H9 (cell line): ENCODE measurements around the gene GNAS-AS1. TPM values are rescaled to one million over a fixed set of nuclear protein-coding genes. Genes with fewer than 3 reads are reported as not detected.

Source experiments
- DNase-seq: peaks from one replicate; pipeline ENCODE4 v3.0.0-alpha.2; 2017
- H2AFZ ChIP-seq: one replicate; pipeline ENCODE4 v1.6.1; 2013; ENCODE audit warnings: mild to moderate bottlenecking, low read length, control low read depth, moderate library complexity
- H2AK5ac ChIP-seq: 2 replicates; pipeline ENCODE4 v1.6.1; 2013; ENCODE audit warnings: low read length, control low read depth, mixed read lengths; ENCODE audit not compliant: insufficient read length
- H2BK120ac ChIP-seq: one replicate; pipeline ENCODE4 v1.6.1; 2013; ENCODE audit warnings: low read depth, mild to moderate bottlenecking, low read length, control low read depth, inconsistent platforms; ENCODE audit not compliant: poor library complexity, severe bottlenecking
- H2BK12ac ChIP-seq: 2 replicates; pipeline ENCODE4 v1.6.1; 2013; ENCODE audit warnings: low read length, control low read depth, mixed read lengths, low read depth; ENCODE audit not compliant: insufficient read length
- H2BK15ac ChIP-seq: 2 replicates; pipeline ENCODE4 v1.6.1; 2013; ENCODE audit warnings: low read depth, low read length, control low read depth
- H2BK20ac ChIP-seq: one replicate; pipeline ENCODE4 v1.6.1; 2013; ENCODE audit warnings: low read depth, mild to moderate bottlenecking, low read length, control low read depth, inconsistent platforms; ENCODE audit not compliant: poor library complexity, severe bottlenecking
- H2BK5ac ChIP-seq: 2 replicates; pipeline ENCODE4 v1.6.1; 2013; ENCODE audit warnings: low read length, control low read depth, mixed read lengths; ENCODE audit not compliant: insufficient read length
- H3K14ac ChIP-seq: 2 replicates; pipeline ENCODE4 v1.6.1; 2013; ENCODE audit warnings: low read length, control low read depth; ENCODE audit not compliant: insufficient read depth
- H3K18ac ChIP-seq: 2 replicates; pipeline ENCODE4 v1.6.1; 2013; ENCODE audit warnings: low read depth, mild to moderate bottlenecking, mixed read lengths, low read length, control low read depth; ENCODE audit not compliant: insufficient read length
- H3K23ac ChIP-seq: 2 replicates; pipeline ENCODE4 v1.6.1; 2013; ENCODE audit warnings: low read length, control low read depth, mixed read lengths, low read depth; ENCODE audit not compliant: insufficient read length
- H3K23me2 ChIP-seq: 2 replicates; pipeline ENCODE4 v1.6.1; 2013; ENCODE audit warnings: low read depth, mild to moderate bottlenecking, mixed read lengths, low read length, control low read depth; ENCODE audit not compliant: insufficient read length, poor library complexity, severe bottlenecking
- H3K27ac ChIP-seq: 2 replicates; pipeline ENCODE4 v1.5.1; 2013; ENCODE audit warnings: low read length, control low read depth, mixed read lengths, low read depth; ENCODE audit not compliant: insufficient read length
- H3K27me3 ChIP-seq: 2 replicates; pipeline ENCODE4 v1.6.1; 2013; ENCODE audit warnings: low read length, control low read depth, inconsistent platforms; ENCODE audit not compliant: insufficient read depth
- H3K4ac ChIP-seq: 2 replicates; pipeline ENCODE4 v1.6.1; 2013; ENCODE audit warnings: low read depth, mild to moderate bottlenecking, control low read depth, inconsistent platforms, low read length, moderate library complexity
- H3K4me1 ChIP-seq: 2 replicates; pipeline ENCODE4 v1.6.1; 2013; ENCODE audit warnings: low read length, control low read depth, inconsistent platforms; ENCODE audit not compliant: insufficient read depth
- H3K4me2 ChIP-seq: 2 replicates; pipeline ENCODE4 v1.6.1; 2013; ENCODE audit warnings: low read length, control low read depth, mixed read lengths; ENCODE audit not compliant: insufficient read length, insufficient read depth
- H3K56ac ChIP-seq: 2 replicates; pipeline ENCODE4 v1.6.1; 2013; ENCODE audit warnings: low read depth, mild to moderate bottlenecking, mixed read lengths, low read length, control low read depth; ENCODE audit not compliant: insufficient read length
- H3K79me1 ChIP-seq: 2 replicates; pipeline ENCODE4 v1.6.1; 2013; ENCODE audit warnings: low read depth, mild to moderate bottlenecking, moderate library complexity, low read length, control low read depth, inconsistent platforms; ENCODE audit not compliant: insufficient read depth, poor library complexity, severe bottlenecking
- H3K79me2 ChIP-seq: 2 replicates; pipeline ENCODE4 v1.6.1; 2013; ENCODE audit warnings: low read length, control low read depth, inconsistent platforms; ENCODE audit not compliant: insufficient read depth
- H3K9ac ChIP-seq: 2 replicates; pipeline ENCODE4 v1.6.1; 2013; ENCODE audit warnings: low read length, control low read depth, mixed read lengths; ENCODE audit not compliant: insufficient read length; ENCODE audit errors: extremely low read depth
- H3K9me3 ChIP-seq: one replicate; pipeline ENCODE4 v1.6.1; 2013; ENCODE audit warnings: low read depth, low read length, inconsistent platforms; ENCODE audit not compliant: control insufficient read depth
- H3T11ph ChIP-seq: one replicate; pipeline ENCODE4 v1.6.1; 2013; ENCODE audit warnings: mild to moderate bottlenecking, low read length, control low read depth, inconsistent platforms
- H4K20me1 ChIP-seq: one replicate; pipeline ENCODE4 v1.6.1; 2013; ENCODE audit not compliant: control insufficient read depth, insufficient read length, insufficient read depth
- H4K5ac ChIP-seq: 2 replicates; pipeline ENCODE4 v1.6.1; 2013; ENCODE audit warnings: low read depth, mild to moderate bottlenecking, mixed read lengths, low read length, control low read depth; ENCODE audit not compliant: insufficient read length
- H4K8ac ChIP-seq: replicated peaks from 2 replicates; pipeline ENCODE4 v1.6.1; 2013; ENCODE audit warnings: low read length, control low read depth, mixed read lengths, low read depth; ENCODE audit not compliant: insufficient read length
- H4K91ac ChIP-seq: 2 replicates; pipeline ENCODE4 v1.6.1; 2013; ENCODE audit warnings: low read depth, mild to moderate bottlenecking, moderate library complexity, mixed read lengths, low read length, control low read depth; ENCODE audit not compliant: insufficient read length
- H3K27ac Mint-ChIP-seq, 3 experiments: 2 replicates in 2 of 3; 3 replicates in 1 of 3; pipeline ENCODE4 v1.8.0; 2020 to 2021; ENCODE audit warnings: mixed read lengths in 3 of 3, mild to moderate bottlenecking in 1 of 3, moderate library complexity in 1 of 3
- H3K27me3 Mint-ChIP-seq: 2 replicates; pipeline ENCODE4 v1.8.0; 2021; ENCODE audit warnings: low read depth, mild to moderate bottlenecking, moderate library complexity, mixed read lengths
- H3K36me3 Mint-ChIP-seq, 3 experiments: 2 replicates in 2 of 3; 3 replicates in 1 of 3; pipeline ENCODE4 v1.8.0; 2020 to 2021; ENCODE audit warnings: low read depth in 3 of 3, mixed read lengths in 3 of 3; ENCODE audit not compliant: insufficient read depth in 1 of 3
- H3K4me1 Mint-ChIP-seq, 2 experiments: 2 replicates each; pipeline ENCODE4 v1.8.0; 2020; ENCODE audit warnings: mixed read lengths in 2 of 2
- H3K4me3 Mint-ChIP-seq, 2 experiments: 2 replicates in 1 of 2; 3 replicates in 1 of 2; pipeline ENCODE4 v1.8.0; 2020 to 2021; ENCODE audit warnings: mild to moderate bottlenecking in 2 of 2, mixed read lengths in 2 of 2, moderate library complexity in 1 of 2
- H3K9me3 Mint-ChIP-seq, 2 experiments: 2 replicates in 1 of 2; 3 replicates in 1 of 2; pipeline ENCODE4 v1.8.0; 2020; ENCODE audit warnings: mild to moderate bottlenecking in 2 of 2, mixed read lengths in 2 of 2, moderate library complexity in 1 of 2
- CTCF ChIP-seq: fragments of 200-600 bp; sonication (generic); conservative IDR thresholded peaks from 3 replicates; pipeline ENCODE4 v1.8.0; 2021; ENCODE audit warnings: antibody characterized with exemption, mild to moderate bottlenecking
- WGBS: extraction: QIAGEN DNeasy Blood & Tissue Kit; methylation state at CpG from one replicate; pipeline ENCODE4 v1.1.7; 2013; ENCODE audit warnings: missing lambda C conversion rate, low lambda C conversion rate, mixed read lengths; ENCODE audit not compliant: insufficient read length; ENCODE audit errors: extremely low coverage; 5-methylcytosine and 5-hydroxymethylcytosine counted together
- total RNA-seq: library from RNA; stranded (reverse); gene quantifications from 2 replicates; pipeline ENCODE4 v1.2.1, GENCODE V29; 2021

The GNAS-AS1 gene
- total RNA-seq, 1 experiment from 2014 or later = 11.3 TPM

GRCh38 chr20:58854638-58855471 is 4.2 kb upstream of the GNAS-AS1 start:
- no CpG with 5 or more reads among the region's 75 CpGs for WGBS
- peaks cover 6% of the 10 kb centered on the region; the same call in 1 of the 2 replicates for H3K79me2 ChIP-seq
- no peak overlapping the region for H3K4ac ChIP-seq
- Mint-ChIP-seq H3K4me1 (peaks cover 29 to 42% of the 10 kb centered on the region in 2 experiments), H3K27me3 (peaks cover 90% of the 10 kb centered on the region), H3K4me3 (peak overlapping the region; percentile 48 to 75), H3K9me3 (peaks cover 8 to 19% of the 10 kb centered on the region in 2 experiments; a peak in 4 of 5 replicates), H3K27ac (no peak overlapping the region; a peak in 1 of 7 replicates), H3K36me3 (peaks cover 6 to 25% (median 14%) of the 10 kb centered on the region in 3 experiments)
- H3K56ac ChIP-seq = no peak overlapping the region
- H3K27ac ChIP-seq = no peak overlapping the region
- no peaks in the 10 kb centered on the region for H4K20me1 ChIP-seq
- no peak overlapping the region for H2BK120ac ChIP-seq
- no peak overlapping the region for H2BK12ac ChIP-seq
- H3K18ac ChIP-seq = no peak overlapping the region
- peaks cover 35% of the 10 kb centered on the region; the same call in 1 of the 2 replicates for H3K27me3 ChIP-seq
- peaks cover 31% of the 10 kb centered on the region for H3K23me2 ChIP-seq
- H2AFZ ChIP-seq = no peak overlapping the region
- H4K8ac ChIP-seq = no peak overlapping the region
- peak; percentile 42 for DNase-seq
- no peak overlapping the region for H2AK5ac ChIP-seq
- no peak overlapping the region for H4K91ac ChIP-seq
- no peak overlapping the region for H3K14ac ChIP-seq
- H2BK20ac ChIP-seq = no peak overlapping the region
- H3T11ph ChIP-seq = no peak overlapping the region
- H3K9me3 ChIP-seq = no peaks in the 10 kb centered on the region
- peak overlapping the region; percentile 54 for H3K4me2 ChIP-seq
- H4K5ac ChIP-seq = no peak overlapping the region
- H2BK15ac ChIP-seq = no peak overlapping the region
- TF ChIP-seq CTCF = 0 out of 3 replicates have a peak, but pooled peaks have one; percentile 21
- H2BK5ac ChIP-seq = no peak overlapping the region
- no peak overlapping the region for H3K23ac ChIP-seq
- H3K79me1 ChIP-seq = no peaks in the 10 kb centered on the region
- no peak overlapping the region for H3K9ac ChIP-seq
- H3K4me1 ChIP-seq = peaks cover 2% of the 10 kb centered on the region; the same call in 1 of the 2 replicates
